ENCODE data around the gene RHBDF2.
"Not testable (repeated sequence)": the region's sequence is repeated elsewhere in the genome, so short reads cannot be mapped to it uniquely, and the experiment has no call there.

GRCh38 chr17:76533640-76534359 lies 32.6 kb upstream of the RHBDF2 start:
- not testable (repeated sequence) for TF ChIP-seq CTCF (IDR thresholded peaks at IDR 0.05; ENCODE audit: poor library complexity); EZH2 (IDR thresholded peaks at IDR 0.05; ENCODE audit: borderline replicate concordance)
